ENCODE data around the gene LMAN2.

DNA sequence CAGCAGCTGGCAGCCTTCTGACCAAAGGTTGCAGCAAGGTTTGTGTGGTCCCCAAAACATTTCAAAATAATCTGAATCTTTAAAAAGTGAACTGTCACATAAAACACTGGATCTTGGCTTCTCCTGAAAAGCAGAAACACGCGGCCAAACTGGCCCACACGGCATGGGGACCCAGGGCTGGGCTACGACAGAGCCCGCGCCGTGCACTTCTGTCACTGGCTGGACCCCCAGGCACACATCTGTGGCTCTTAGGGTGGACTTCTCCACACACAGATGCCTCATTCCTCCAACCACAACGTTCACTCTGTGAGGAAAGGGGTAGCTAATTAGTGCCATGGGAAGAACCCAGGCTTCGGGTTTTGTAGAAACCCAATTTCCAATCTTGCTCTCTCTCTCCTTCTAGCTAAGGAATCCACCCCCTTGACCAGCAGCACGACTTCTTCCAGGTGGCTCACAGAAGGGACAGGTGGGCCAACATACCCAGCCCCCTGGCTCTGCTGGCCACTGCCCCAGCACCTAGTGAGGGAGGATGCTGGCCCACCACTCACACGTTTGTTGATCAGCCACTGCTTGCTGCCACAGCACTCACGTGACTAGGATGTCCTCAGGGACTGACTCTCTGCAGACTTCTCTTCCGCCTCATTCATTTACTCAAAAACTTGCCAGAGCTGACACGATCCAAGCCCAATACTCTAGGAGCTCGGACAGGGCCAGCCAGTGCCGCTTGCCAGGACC lies 17.9 kb downstream of the LMAN2 start:
- TF ChIP-seq CTCF (conservative IDR thresholded peaks at IDR 0.05; ENCODE audit: low read length) (no peak), EZH2phosphoT487 (IDR thresholded peaks at IDR 0.05; ENCODE audit: borderline replicate concordance, low read depth, low read length) (no peak)

All from OCI-LY7 (cell line).